Prostate gland (tissue), 2 donors: ENCODE results near the gene DPP10. TPM values are rescaled to one million over a fixed set of nuclear protein-coding genes. Genes with fewer than 3 reads are reported as not detected.

Experiments used
- DNase-seq: peaks from one replicate; pipeline ENCODE4 v3.0.0-alpha.2; 2019; ENCODE audit warnings: low spot score
- H3K27ac ChIP-seq, 2 donors: fragments of 200-600 bp; sonication (generic); 2 replicates each; pipeline ENCODE4 v1.5.1; 2017 to 2019
- H3K27me3 ChIP-seq: fragments of 200-600 bp; sonication (generic); replicated peaks from 2 replicates; pipeline ENCODE4 v1.5.1; 2019; ENCODE audit not compliant: insufficient read depth
- H3K36me3 ChIP-seq, 2 donors: fragments of 200-600 bp; sonication (generic); 1 replicate in 1 of 2; 2 replicates in 1 of 2; pipeline versions ENCODE4 v1.5.1 to v1.8.1; 2017 to 2019
- H3K4me1 ChIP-seq: fragments of 200-600 bp; sonication (generic); replicated peaks from 2 replicates; pipeline ENCODE4 v1.5.1; 2019
- H3K4me3 ChIP-seq, 2 donors: fragments of 200-600 bp; sonication (generic); 2 replicates each; pipeline ENCODE4 v1.5.1; 2017 to 2019
- H3K9me3 ChIP-seq: fragments of 200-600 bp; sonication (generic); 2 replicates; pipeline ENCODE4 v1.5.1; 2017
- POLR2A ChIP-seq: fragments of 450-650 bp; IDR thresholded peaks from one replicate; pipeline ENCODE4 v1.6.1; 2016; ENCODE audit warnings: antibody characterized with exemption, mild to moderate bottlenecking
- POLR2AphosphoS5 ChIP-seq: sonication (generic); formaldehyde crosslinking; IDR thresholded peaks from one replicate; pipeline ENCODE4 v1.6.1; 2017; ENCODE audit warnings: antibody characterized with exemption
- WGBS: methylation state at CpG from one replicate; pipeline ENCODE4 v1.1.5; 2018; 5-methylcytosine and 5-hydroxymethylcytosine counted together
- intact Hi-C: fragments of 100-400 bp; cut with DNase I; formaldehyde crosslinking; loops from one replicate; pipeline ENCODE4 v1.14.2; 2022
- total RNA-seq, 2 donors: library from RNA; depleted of rRNA; stranded (reverse); fragments of >200 nt; gene quantifications; one replicate each; pipeline ENCODE4 v1.1.0, GENCODE V29; 2016
- TF ChIP-seq, protein P1 (sequence below), 4 experiments: fragments of 200-600 bp in 2 of 4; fragments of 450-650 bp in 2 of 4; sonication (generic) in 2 of 4; IDR thresholded peaks; 1 replicate in 3 of 4; 2 replicates in 1 of 4; pipeline ENCODE4 v1.5.1; 2016 to 2019; ENCODE audit warnings: antibody characterized with exemption in 4 of 4, mild to moderate bottlenecking in 2 of 4, moderate library complexity in 2 of 4

The DPP10 gene
- total RNA-seq, 2 donors from 2014 or later: 5.1 TPM; not detected in 1

DNA sequence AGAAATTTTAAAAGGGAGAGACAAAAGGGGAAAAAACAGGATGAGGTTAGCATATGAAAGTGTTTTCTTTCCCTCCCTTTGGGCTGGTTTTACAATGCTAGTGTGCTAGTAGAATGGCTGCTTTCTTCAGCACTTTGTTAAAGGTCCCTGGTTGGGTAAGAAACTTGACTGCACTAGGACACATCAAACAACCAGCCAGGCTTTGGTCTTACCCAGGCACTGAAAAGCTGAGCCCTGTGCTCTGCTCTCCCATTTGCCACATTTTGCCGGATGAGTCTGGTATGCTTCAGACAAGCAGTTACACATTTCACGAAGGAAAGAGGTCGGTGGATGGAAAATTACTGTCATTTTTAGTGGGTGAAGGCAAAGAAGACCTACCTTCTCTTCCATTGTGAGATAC is 242.0 kb downstream of the DPP10 start:
- intact Hi-C loops: no loop called here
- Histone ChIP-seq H3K4me1 (no peaks in the 10 kb centered on the region), H3K27me3 (no peaks in the 10 kb centered on the region), H3K27ac (no peak overlapping the region), H3K4me3 (no peak overlapping the region), H3K9me3 (no peaks in the 10 kb centered on the region), H3K36me3 (no peaks in the 10 kb centered on the region)
- TF ChIP-seq, protein P1, sequence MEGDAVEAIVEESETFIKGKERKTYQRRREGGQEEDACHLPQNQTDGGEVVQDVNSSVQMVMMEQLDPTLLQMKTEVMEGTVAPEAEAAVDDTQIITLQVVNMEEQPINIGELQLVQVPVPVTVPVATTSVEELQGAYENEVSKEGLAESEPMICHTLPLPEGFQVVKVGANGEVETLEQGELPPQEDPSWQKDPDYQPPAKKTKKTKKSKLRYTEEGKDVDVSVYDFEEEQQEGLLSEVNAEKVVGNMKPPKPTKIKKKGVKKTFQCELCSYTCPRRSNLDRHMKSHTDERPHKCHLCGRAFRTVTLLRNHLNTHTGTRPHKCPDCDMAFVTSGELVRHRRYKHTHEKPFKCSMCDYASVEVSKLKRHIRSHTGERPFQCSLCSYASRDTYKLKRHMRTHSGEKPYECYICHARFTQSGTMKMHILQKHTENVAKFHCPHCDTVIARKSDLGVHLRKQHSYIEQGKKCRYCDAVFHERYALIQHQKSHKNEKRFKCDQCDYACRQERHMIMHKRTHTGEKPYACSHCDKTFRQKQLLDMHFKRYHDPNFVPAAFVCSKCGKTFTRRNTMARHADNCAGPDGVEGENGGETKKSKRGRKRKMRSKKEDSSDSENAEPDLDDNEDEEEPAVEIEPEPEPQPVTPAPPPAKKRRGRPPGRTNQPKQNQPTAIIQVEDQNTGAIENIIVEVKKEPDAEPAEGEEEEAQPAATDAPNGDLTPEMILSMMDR (IDR thresholded peaks at IDR 0.05): no peak
- TF ChIP-seq POLR2AphosphoS5 (no peak), POLR2A (no peak)
- no peak for DNase-seq
- WGBS: 73% methylated on average over 3 of the region's 3 CpGs

- WGBS: 71% methylated on average over 3 of the region's 3 CpGs
- no peak for DNase-seq
- Histone ChIP-seq H3K36me3 (no peaks in the 10 kb centered on the region), H3K27ac (no peak overlapping the region), H3K4me3 (no peak overlapping the region), H3K27me3 (no peaks in the 10 kb centered on the region), H3K4me1 (no peaks in the 10 kb centered on the region), H3K9me3 (no peaks in the 10 kb centered on the region)
- intact Hi-C loops: no loop called here
- no peak for TF ChIP-seq POLR2A
- TF ChIP-seq, protein P1 (IDR thresholded peaks at IDR 0.05): no peak
- no peak for TF ChIP-seq POLR2AphosphoS5
These were observed 242.7 kb downstream of the DPP10 start for GRCh38 chr2:114685102-114685501.

- H3K4me1 ChIP-seq: no peaks in the 10 kb centered on the region
- H3K27me3 ChIP-seq: no peaks in the 10 kb centered on the region
- H3K27ac ChIP-seq: no peak overlapping the region
- H3K4me3 ChIP-seq: no peak overlapping the region
- no peak for DNase-seq
- intact Hi-C loops: no loop called here
- no peaks in the 10 kb centered on the region for H3K9me3 ChIP-seq
- TF ChIP-seq POLR2A: no peak
- TF ChIP-seq, protein P1 (IDR thresholded peaks at IDR 0.05): no peak
- TF ChIP-seq POLR2AphosphoS5: no peak
- H3K36me3 ChIP-seq: no peaks in the 10 kb centered on the region
These were observed 245.8 kb downstream of the DPP10 start for GRCh38 chr2:114688241-114688640.

DNA sequence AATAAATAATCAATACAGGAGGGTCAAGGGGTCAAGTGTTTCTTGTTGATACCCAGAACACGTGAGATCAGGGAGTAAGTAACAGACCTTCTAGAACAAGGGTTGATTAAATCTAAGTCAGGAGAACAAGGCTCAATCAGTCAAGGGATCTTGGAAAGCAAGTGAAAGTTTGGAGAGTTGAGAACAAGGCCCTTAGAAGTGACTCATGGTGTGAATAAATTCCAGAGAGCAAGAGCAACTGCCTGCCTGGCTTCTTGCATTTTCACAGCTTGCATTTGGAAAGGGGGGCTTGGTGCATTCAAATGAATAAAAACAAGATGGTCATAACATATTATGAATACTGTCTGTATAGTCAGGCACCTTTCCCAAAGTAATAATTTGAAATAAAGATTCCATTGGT is 256.1 kb downstream of the DPP10 start:
- H3K27ac ChIP-seq: no peak overlapping the region
- H3K36me3 ChIP-seq: no peaks in the 10 kb centered on the region
- TF ChIP-seq POLR2AphosphoS5: no peak
- no peak for TF ChIP-seq POLR2A
- TF ChIP-seq, protein P1 (IDR thresholded peaks at IDR 0.05): no peak
- H3K27me3 ChIP-seq: no peaks in the 10 kb centered on the region
- no peaks in the 10 kb centered on the region for H3K4me1 ChIP-seq
- no peak overlapping the region for H3K4me3 ChIP-seq
- intact Hi-C loops: no loop called here
- no peaks in the 10 kb centered on the region for H3K9me3 ChIP-seq
- 83% methylated on average over 1 of the region's 1 CpG for WGBS
- DNase-seq: no peak

GRCh38 chr2:114699423-114699944 is 257.0 kb downstream of the DPP10 start:
- Histone ChIP-seq H3K4me1 (no peaks in the 10 kb centered on the region), H3K4me3 (no peak overlapping the region), H3K27me3 (no peaks in the 10 kb centered on the region), H3K9me3 (no peaks in the 10 kb centered on the region), H3K36me3 (no peaks in the 10 kb centered on the region), H3K27ac (no peak overlapping the region)
- TF ChIP-seq POLR2AphosphoS5 (no peak), POLR2A (no peak)
- TF ChIP-seq, protein P1 (IDR thresholded peaks at IDR 0.05): no peak
- intact Hi-C loops: no loop called here
- 91% methylated on average over 2 of the region's 2 CpGs for WGBS
- DNase-seq: no peak
